H1 (cell line): ENCODE results near the gene ECI2. TPM values are rescaled to one million over a fixed set of nuclear protein-coding genes. Genes with fewer than 3 reads are reported as not detected.

ENCODE experiments used
- CTCF ChIA-PET: fragments of 300-600 bp; sonication (Branson Sonifier 250); formaldehyde crosslinking; loops from one replicate; lab custom pipeline; 2021; ENCODE audit not compliant: partially characterized antibody; lab: Charles Lee
- POLR2A ChIA-PET: fragments of 300-600 bp; sonication (Branson Sonifier 250); formaldehyde crosslinking; loops from one replicate; lab custom pipeline; 2021; ENCODE audit warnings: inconsistent platforms; ENCODE audit not compliant: partially characterized antibody; lab: Charles Lee
- DNase-seq, 2 experiments: peaks; one replicate each; pipeline versions ENCODE4 v3.0.0 to v3.0.0-alpha.2; 2010 to 2022; ENCODE audit warnings: low spot score in 2 of 2, low read depth in 1 of 2, mixed read lengths in 1 of 2
- FAIRE-seq: peaks from 2 replicates; lab custom pipeline; 2011; peaks lifted over from hg19 to GRCh38; lab: Jason Lieb, UNC
- H2AFZ ChIP-seq: 2 replicates; pipeline ENCODE4 v1.8.1; 2012; ENCODE audit warnings: low read length, inconsistent platforms
- H2AK5ac ChIP-seq: 2 replicates; pipeline ENCODE4 v1.6.1; 2013; ENCODE audit warnings: low read depth, low read length
- H2BK120ac ChIP-seq: replicated peaks from 2 replicates; pipeline ENCODE3; 2013; ENCODE audit warnings: low read depth, low read length, inconsistent platforms
- H2BK12ac ChIP-seq: 2 replicates; pipeline ENCODE4 v1.6.1; 2013; ENCODE audit warnings: low read depth, low read length
- H2BK15ac ChIP-seq: 2 replicates; pipeline ENCODE4 v1.6.1; 2013; ENCODE audit warnings: low read length
- H2BK20ac ChIP-seq: 2 replicates; pipeline ENCODE4 v1.6.1; 2013; ENCODE audit warnings: low read length
- H2BK5ac ChIP-seq: 2 replicates; pipeline ENCODE4 v1.6.1; 2013; ENCODE audit warnings: low read depth, low read length
- H3K14ac ChIP-seq: 2 replicates; pipeline ENCODE4 v1.6.1; 2013; ENCODE audit warnings: inconsistent platforms; ENCODE audit not compliant: insufficient read length
- H3K18ac ChIP-seq: 2 replicates; pipeline ENCODE4 v1.6.1; 2013; ENCODE audit warnings: low read length; ENCODE audit errors: extremely low read depth
- H3K23ac ChIP-seq: 2 replicates; pipeline ENCODE4 v1.6.1; 2013; ENCODE audit warnings: inconsistent platforms; ENCODE audit not compliant: insufficient read length
- H3K23me2 ChIP-seq: 2 replicates; pipeline ENCODE4 v1.6.1; 2013; ENCODE audit warnings: low read depth, low read length
- H3K27ac ChIP-seq: 2 replicates; pipeline ENCODE4 v1.6.1; 2011; ENCODE audit warnings: low read depth, low read length, inconsistent platforms
- H3K27me3 ChIP-seq, 4 experiments: replicated peaks in 1 of 4; 1 replicate in 1 of 4; 2 replicates in 3 of 4; pipeline versions ENCODE4 v1.6.1 to v1.8.1; 2011 to 2013; ENCODE audit warnings: low read length in 3 of 4, mild to moderate bottlenecking in 3 of 4, inconsistent platforms in 2 of 4, mixed read lengths in 2 of 4, moderate library complexity in 1 of 4; ENCODE audit not compliant: control insufficient read depth in 3 of 4, insufficient read depth in 3 of 4; ENCODE audit errors: extremely low read depth in 1 of 4
- H3K36me3 ChIP-seq, 4 experiments: 2 replicates each; pipeline versions ENCODE4 v1.6.1 to v1.8.1; 2011 to 2013; ENCODE audit warnings: mild to moderate bottlenecking in 4 of 4, low read length in 3 of 4, moderate library complexity in 2 of 4, control low read depth in 1 of 4, inconsistent platforms in 1 of 4; ENCODE audit not compliant: insufficient read depth in 4 of 4, control insufficient read depth in 2 of 4
- H3K4ac ChIP-seq: replicated peaks from 2 replicates; pipeline ENCODE3; 2013; ENCODE audit warnings: low read length, low read depth, mixed read lengths, inconsistent platforms; ENCODE audit not compliant: insufficient read length
- H3K4me1 ChIP-seq, 4 experiments: replicated peaks in 1 of 4; 1 replicate in 1 of 4; 2 replicates in 3 of 4; pipeline versions ENCODE4 v1.6.1 to v1.8.1; 2011 to 2013; ENCODE audit warnings: low read length in 3 of 4, inconsistent platforms in 2 of 4, mixed read lengths in 1 of 4; ENCODE audit not compliant: insufficient read depth in 4 of 4, control insufficient read depth in 3 of 4
- H3K4me2 ChIP-seq, 2 experiments: 2 replicates each; pipeline versions ENCODE4 v1.6.1 to v1.8.1; 2011 to 2013; ENCODE audit warnings: low read depth in 2 of 2, low read length in 2 of 2, control low read depth in 1 of 2, inconsistent platforms in 1 of 2, mild to moderate bottlenecking in 1 of 2; ENCODE audit not compliant: insufficient read depth in 1 of 2
- H3K4me3 ChIP-seq, 4 experiments: fragments of 200-600, 300-600 bp in 1 of 4; sonication (generic), shearing (Covaris generic), sonication (Bioruptor Twin) in 1 of 4; 2 replicates each; pipeline versions ENCODE4 v1.5.1 to v1.8.1; 2011 to 2016; ENCODE audit warnings: low read length in 4 of 4, low read depth in 3 of 4, control low read depth in 2 of 4, inconsistent platforms in 2 of 4, mild to moderate bottlenecking in 2 of 4, mixed read lengths in 1 of 4, moderate library complexity in 1 of 4; ENCODE audit not compliant: insufficient read depth in 2 of 4; ENCODE audit errors: extremely low read depth in 1 of 4
- H3K56ac ChIP-seq: replicated peaks from 2 replicates; pipeline ENCODE3; 2013; ENCODE audit warnings: low read depth, mild to moderate bottlenecking, mixed read lengths, low read length, inconsistent platforms; ENCODE audit not compliant: insufficient read length
- H3K79me1 ChIP-seq: 2 replicates; pipeline ENCODE4 v1.6.1; 2013; ENCODE audit warnings: low read depth, low read length, control low read depth
- H3K79me2 ChIP-seq, 2 experiments: 2 replicates each; pipeline versions ENCODE4 v1.6.1 to v1.8.1; 2012 to 2013; ENCODE audit warnings: low read length in 2 of 2, mild to moderate bottlenecking in 2 of 2, inconsistent platforms in 1 of 2; ENCODE audit not compliant: insufficient read depth in 2 of 2, control insufficient read depth in 1 of 2
- H3K9ac ChIP-seq, 4 experiments: replicated peaks in 1 of 4; 1 replicate in 1 of 4; 2 replicates in 3 of 4; pipeline versions ENCODE4 v1.6.1 to v1.8.1; 2011 to 2013; ENCODE audit warnings: low read depth in 3 of 4, low read length in 3 of 4, control low read depth in 2 of 4, mild to moderate bottlenecking in 2 of 4, moderate library complexity in 2 of 4, inconsistent platforms in 1 of 4; ENCODE audit errors: extremely low read depth in 1 of 4
- H3K9me3 ChIP-seq, 2 experiments: 2 replicates each; pipeline versions ENCODE4 v1.6.1 to v1.8.1; 2012 to 2013; ENCODE audit warnings: mild to moderate bottlenecking in 2 of 2, moderate library complexity in 2 of 2, control low read depth in 1 of 2, inconsistent platforms in 1 of 2, low read depth in 1 of 2, low read length in 1 of 2, mixed read lengths in 1 of 2; ENCODE audit not compliant: insufficient read depth in 2 of 2
- H4K20me1 ChIP-seq, 2 experiments: replicated peaks in 1 of 2; 2 replicates each; pipeline versions ENCODE3 to v1.8.1; 2011 to 2013; ENCODE audit warnings: inconsistent platforms in 2 of 2, low read length in 2 of 2, mild to moderate bottlenecking in 1 of 2; ENCODE audit not compliant: insufficient read depth in 2 of 2, control insufficient read depth in 1 of 2
- H4K5ac ChIP-seq: 2 replicates; pipeline ENCODE4 v1.6.1; 2013; ENCODE audit warnings: low read length, low read depth, mixed read lengths, inconsistent platforms; ENCODE audit not compliant: insufficient read length
- H4K8ac ChIP-seq: 2 replicates; pipeline ENCODE4 v1.8.0; 2013; ENCODE audit warnings: mild to moderate bottlenecking, moderate library complexity, low read length, inconsistent platforms; ENCODE audit not compliant: insufficient read depth; ENCODE audit errors: extremely low read depth
- H4K91ac ChIP-seq: replicated peaks from 2 replicates; pipeline ENCODE3; 2013; ENCODE audit warnings: low read length, mixed read lengths, inconsistent platforms; ENCODE audit not compliant: insufficient read length
- ASH2L ChIP-seq: fragments of 200-600, 300-600 bp; sonication (generic); IDR thresholded peaks from one replicate; pipeline ENCODE4 v1.7.1; 2017; ENCODE audit warnings: low read length
- BCL11A ChIP-seq, 2 experiments: IDR thresholded peaks; one replicate each; pipeline ENCODE4 v1.6.1; 2011; ENCODE audit warnings: low read depth in 2 of 2, low read length in 2 of 2, mild to moderate bottlenecking in 2 of 2
- EGR1 ChIP-seq: IDR thresholded peaks from 2 replicates; pipeline ENCODE4 v1.6.1; 2011; ENCODE audit warnings: low read depth, low read length, borderline replicate concordance
- KDM1A ChIP-seq: fragments of 200-600, 300-600 bp; sonication (generic); IDR thresholded peaks from 2 replicates; pipeline ENCODE4 v1.7.1; 2016; ENCODE audit warnings: mild to moderate bottlenecking, low read length, borderline replicate concordance
- MAFK ChIP-seq: IDR thresholded peaks from 2 replicates; pipeline ENCODE4 v1.6.1; 2012; ENCODE audit warnings: low read depth, mild to moderate bottlenecking, improper control_type of control experiment, low read length
- POLR2AphosphoS5 ChIP-seq: IDR thresholded peaks from 2 replicates; pipeline ENCODE4 v1.6.1; 2011; ENCODE audit warnings: low read depth, low read length
- RAD21 ChIP-seq, 2 experiments: IDR thresholded peaks in 1 of 2; conservative IDR thresholded peaks in 1 of 2; 2 replicates each; pipeline ENCODE4 v1.6.1; 2011; ENCODE audit warnings: low read depth in 2 of 2, low read length in 2 of 2, improper control_type of control experiment in 1 of 2, inconsistent platforms in 1 of 2, mild to moderate bottlenecking in 1 of 2, moderate library complexity in 1 of 2
- RFX5 ChIP-seq: IDR thresholded peaks from 2 replicates; pipeline ENCODE4 v1.6.1; 2011; ENCODE audit warnings: low read depth, low read length, improper control_type of control experiment, borderline replicate concordance
- RNF2 ChIP-seq: fragments of 200-900, 300-1000 bp; sonication (generic); IDR thresholded peaks from 2 replicates; pipeline ENCODE4 v1.7.1; 2016; ENCODE audit warnings: borderline replicate concordance, low read depth, mild to moderate bottlenecking, antibody characterized with exemption, low read length; ENCODE audit not compliant: poor library complexity, severe bottlenecking; ENCODE audit errors: missing control alignments
- SIRT6 ChIP-seq: IDR thresholded peaks from one replicate; pipeline ENCODE4 v1.7.1; 2012; ENCODE audit warnings: low read length, inconsistent platforms
- SP2 ChIP-seq: IDR thresholded peaks from 2 replicates; pipeline ENCODE4 v1.6.1; 2012; ENCODE audit warnings: mild to moderate bottlenecking, low read length, inconsistent platforms
- TCF12 ChIP-seq: IDR thresholded peaks from 2 replicates; pipeline ENCODE4 v1.6.1; 2011; ENCODE audit warnings: low read depth, mild to moderate bottlenecking, low read length
- YY1 ChIP-seq: IDR thresholded peaks from 2 replicates; pipeline ENCODE4 v1.6.1; 2011; ENCODE audit warnings: low read depth, mild to moderate bottlenecking, low read length
- WGBS, 2 experiments: shearing (Covaris generic) in 1 of 2; methylation state at CpG; one replicate each; pipeline versions ENCODE4 v1.1.6 to v1.1.7; 2013 to 2015; ENCODE audit warnings: low lambda C conversion rate in 2 of 2, mixed read lengths in 2 of 2, inconsistent platforms in 1 of 2, low coverage in 1 of 2, missing lambda C conversion rate in 1 of 2; ENCODE audit not compliant: insufficient replicate concordance in 2 of 2, insufficient coverage in 1 of 2, insufficient read length in 1 of 2; ENCODE audit errors: extremely low coverage in 1 of 2, missing lambda C conversion rate in 1 of 2; 5-methylcytosine and 5-hydroxymethylcytosine counted together
- polyA plus RNA-seq, 7 experiments: library from polyadenylated mRNA; depleted of rRNA in 3 of 7; stranded (reverse) in 5 of 7; unstranded in 2 of 7; fragments of >200 nt in 5 of 7; fragments of 200-250 nt in 2 of 7; gene quantifications; 1 replicate in 5 of 7; 2 replicates in 1 of 7; 4 replicates in 1 of 7; pipeline versions ENCODE4 v1.2.1 to v1.2.3, GENCODE V29; 2011 to 2013; ENCODE audit warnings: missing spikeins in 2 of 7, mixed read lengths in 2 of 7
- total RNA-seq: library from RNA; stranded (reverse); fragmentation: NEBNext Ultra II Directional; extraction: Animal tissue kit (Norgen Biotek cat#: 25700); gene quantifications from 2 replicates; pipeline ENCODE4 v1.2.1, GENCODE V29; 2021

ECI2 gene
- total and polyA plus RNA-seq, 2 of the 8 experiments (the other 6 are each of a cell fraction or from before 2014, with no cell fraction given): 40.4 to 70.8 TPM

DNA sequence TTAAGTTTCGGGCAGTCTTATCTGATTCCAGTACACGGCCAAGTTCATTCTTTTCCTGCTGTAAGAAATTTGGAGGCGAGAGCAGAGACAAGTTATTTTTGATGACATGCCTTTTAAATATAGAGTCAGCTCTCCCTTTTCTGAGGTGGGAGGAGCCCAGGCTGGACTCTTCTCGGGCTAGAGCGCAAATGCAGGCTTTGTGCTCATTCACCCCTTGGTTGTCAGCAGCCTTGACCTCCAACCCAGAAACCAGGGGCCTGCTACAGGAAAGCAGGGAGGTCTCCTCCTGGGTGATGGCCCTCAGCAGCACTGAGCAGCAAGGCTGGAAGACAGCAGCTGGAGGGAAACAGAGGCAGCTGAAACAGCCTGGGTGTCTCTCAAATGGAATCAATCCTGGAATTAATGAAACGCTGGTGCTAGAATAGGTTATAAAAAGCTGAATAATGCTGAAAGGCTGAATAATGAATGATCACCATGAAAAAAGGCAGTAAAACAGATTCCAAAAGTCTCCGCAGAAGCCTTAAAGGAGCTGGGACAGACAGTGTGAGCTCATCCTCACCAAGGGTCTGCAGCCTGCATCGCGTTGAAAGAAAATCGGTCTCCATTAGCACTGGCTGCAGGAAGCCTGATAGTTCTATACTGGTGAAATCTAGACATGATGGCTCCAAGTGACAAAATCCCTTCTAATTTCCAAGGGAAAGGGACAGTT is 28.2 kb upstream of the ECI2 start:
- POLR2A ChIA-PET: no interaction called here
- CTCF ChIA-PET: interaction anchor here (1.1 to 2.3 kb wide), 2 partner anchors 11 to 47 kb away, joined by 3 to 14 read pairs; no protein-coding TSS in a partner anchor
- H3K14ac ChIP-seq: no peak overlapping the region
- no peaks in the 10 kb centered on the region for H3K79me2 ChIP-seq
- peaks cover 2 to 12% of the 10 kb centered on the region in 2 experiments; a peak in 3 of 4 replicates for H3K9me3 ChIP-seq
- DNase-seq (peak in 1 of 2 experiments; percentile 19), FAIRE-seq (no peak)
- no peaks in the 10 kb centered on the region; a peak in 1 of 8 replicates for H3K36me3 ChIP-seq
- no peak overlapping the region for H3K9ac ChIP-seq
- H3K23me2 ChIP-seq: no peaks in the 10 kb centered on the region
- H3K23ac ChIP-seq: no peak overlapping the region
- no peak overlapping the region for H3K27ac ChIP-seq
- WGBS, 2 experiments: 89% methylated on average over 10 of the region's 10 CpGs; no CpG with 5 or more reads in 1 of the 2 experiments
- H2BK120ac ChIP-seq: no peak overlapping the region
- H4K20me1 ChIP-seq: no peaks in the 10 kb centered on the region
- H2BK5ac ChIP-seq: no peak overlapping the region
- H2BK12ac ChIP-seq: no peak overlapping the region
- no peak overlapping the region for H3K4me3 ChIP-seq
- no peak overlapping the region for H2AK5ac ChIP-seq
- no peak overlapping the region for H2BK15ac ChIP-seq
- H4K8ac ChIP-seq: no peak overlapping the region
- H2BK20ac ChIP-seq: no peak overlapping the region
- no peaks in the 10 kb centered on the region for H3K27me3 ChIP-seq
- H4K91ac ChIP-seq: no peak overlapping the region
- no peak overlapping the region for H3K56ac ChIP-seq
- no peak overlapping the region for H3K4me2 ChIP-seq
- H3K79me1 ChIP-seq: no peaks in the 10 kb centered on the region
- H2AFZ ChIP-seq: no peak overlapping the region
- no peak overlapping the region for H3K4ac ChIP-seq
- no peak overlapping the region for H4K5ac ChIP-seq
- no peak overlapping the region for H3K18ac ChIP-seq
- H3K4me1 ChIP-seq: peaks cover 0 to under 1% (median 0%) of the 10 kb centered on the region in 4 experiments; a peak in 2 of 7 replicates
- TF ChIP-seq EGR1 (no peak), MAFK (no peak), ASH2L (no peak), SP2 (no peak), KDM1A (no peak), RFX5 (no peak), BCL11A (IDR thresholded peaks at IDR 0.05; ENCODE audit: low read depth in 2 of 2, low read length in 2 of 2) (no peak), TCF12 (no peak), YY1 (no peak), RNF2 (no peak), SIRT6 (no peak), POLR2AphosphoS5 (no peak), RAD21 (IDR thresholded peaks at IDR 0.05 in 1 of 2, conservative IDR thresholded peaks at IDR 0.05 in 1 of 2; ENCODE audit: low read depth in 2 of 2, low read length in 2 of 2) (no peak)
